Endothelial cell of umbilical vein (primary cell): Measurements from ENCODE around the gene SRRM3. TPM values are rescaled to one million over a fixed set of nuclear protein-coding genes. Genes with fewer than 3 reads are reported as not detected.

Source experiments
- BruUV-seq: library from RNA; stranded (reverse); fragments of 400-500 nt; replicated peaks from 2 replicates; lab custom pipeline; 2021; lab: Mats Ljungman, UMichigan
- CTCF ChIA-PET: fragments of 300-600, 350-600 bp; sonication (Branson Sonifier 250); formaldehyde crosslinking; loops from one replicate; lab custom pipeline; 2021; ENCODE audit warnings: antibody characterized with exemption, inconsistent platforms; lab: Charles Lee
- POLR2A ChIA-PET: fragments of 300-600, 350-600 bp; sonication (Branson Sonifier 250); formaldehyde crosslinking; loops from one replicate; lab custom pipeline; 2021; ENCODE audit warnings: antibody characterized with exemption, inconsistent platforms; lab: Charles Lee
- DNase-seq: peaks from one replicate; pipeline ENCODE4 v3.0.0-alpha.2; 2011; ENCODE audit warnings: low read depth, low spot score
- FAIRE-seq: peaks from 2 replicates; lab custom pipeline; 2011; peaks lifted over from hg19 to GRCh38; lab: Jason Lieb, UNC
- H2AFZ ChIP-seq: 2 replicates; pipeline ENCODE4 v1.6.0; 2012; ENCODE audit warnings: low read depth, low read length, control low read depth, inconsistent platforms
- H3K27ac ChIP-seq: 2 replicates; pipeline ENCODE4 v1.5.1; 2011; ENCODE audit warnings: low read depth, mild to moderate bottlenecking, control low read depth, low read length, moderate library complexity; ENCODE audit not compliant: insufficient read depth
- H3K27me3 ChIP-seq, 2 experiments: 2 replicates each; pipeline versions ENCODE4 v1.6.0 to v1.6.1; 2011; ENCODE audit warnings: low read length in 2 of 2, mixed read lengths in 1 of 2; ENCODE audit not compliant: control insufficient read depth in 2 of 2, insufficient read depth in 2 of 2
- H3K36me3 ChIP-seq, 2 experiments: 2 replicates in 1 of 2; 3 replicates in 1 of 2; pipeline ENCODE4 v1.5.1; 2011; ENCODE audit warnings: low read length in 2 of 2, mild to moderate bottlenecking in 1 of 2, moderate library complexity in 1 of 2; ENCODE audit not compliant: control insufficient read depth in 2 of 2, insufficient read depth in 2 of 2; ENCODE audit errors: extremely low read depth in 1 of 2
- H3K4me1 ChIP-seq: 3 replicates; pipeline ENCODE4 v1.5.1; 2011; ENCODE audit warnings: mild to moderate bottlenecking, low read length; ENCODE audit not compliant: control insufficient read depth, insufficient read depth; ENCODE audit errors: extremely low read depth
- H3K4me2 ChIP-seq: 2 replicates; pipeline ENCODE4 v1.6.1; 2011; ENCODE audit warnings: low read length, control low read depth, mixed read lengths; ENCODE audit not compliant: insufficient read depth
- H3K4me3 ChIP-seq, 3 experiments: fragments of 200-600 bp in 1 of 3; sonication (generic), shearing (Covaris generic) in 1 of 3; replicated peaks in 1 of 3; 2 replicates each; pipeline ENCODE4 v1.5.1; 2011 to 2016; ENCODE audit warnings: control low read depth in 3 of 3, low read length in 3 of 3, mild to moderate bottlenecking in 2 of 3, inconsistent platforms in 1 of 3, low read depth in 1 of 3, moderate library complexity in 1 of 3; ENCODE audit not compliant: insufficient read depth in 1 of 3
- H3K79me2 ChIP-seq: 2 replicates; pipeline ENCODE4 v1.6.0; 2012; ENCODE audit warnings: low read length, inconsistent platforms; ENCODE audit not compliant: control insufficient read depth, insufficient read depth
- H3K9ac ChIP-seq: replicated peaks from 2 replicates; pipeline ENCODE3; 2011; ENCODE audit warnings: low read length, control low read depth; ENCODE audit not compliant: insufficient read depth; ENCODE audit errors: extremely low read depth
- H3K9me1 ChIP-seq: replicated peaks from 3 replicates; pipeline ENCODE4 v1.6.0; 2011; ENCODE audit warnings: mild to moderate bottlenecking, low read length; ENCODE audit not compliant: control insufficient read depth, insufficient read depth; ENCODE audit errors: extremely low read depth
- H3K9me3 ChIP-seq: replicated peaks from 2 replicates; pipeline ENCODE4 v1.5.1; 2012; ENCODE audit warnings: low read length, inconsistent platforms; ENCODE audit not compliant: control insufficient read depth, insufficient read depth
- H4K20me1 ChIP-seq: replicated peaks from 2 replicates; pipeline ENCODE3; 2011; ENCODE audit warnings: mild to moderate bottlenecking, low read length; ENCODE audit not compliant: control insufficient read depth, insufficient read depth; ENCODE audit errors: extremely low read depth
- CTCF ChIP-seq, 2 donors: IDR thresholded peaks; 1 replicate in 1 of 2; 2 replicates in 1 of 2; pipeline ENCODE4 v1.5.1; 2011; ENCODE audit warnings: low read length in 2 of 2, mild to moderate bottlenecking in 2 of 2, moderate library complexity in 2 of 2, control low read depth in 1 of 2, inconsistent platforms in 1 of 2, low read depth in 1 of 2; ENCODE audit not compliant: insufficient read depth in 1 of 2; ENCODE audit errors: extremely low read depth in 1 of 2
- EZH2 ChIP-seq: IDR thresholded peaks from 2 replicates; pipeline ENCODE4 v1.6.1; 2012; ENCODE audit warnings: borderline replicate concordance, low read depth, mild to moderate bottlenecking, moderate library complexity, low read length, inconsistent platforms; ENCODE audit not compliant: severe bottlenecking
- FOS ChIP-seq: IDR thresholded peaks from 2 replicates; pipeline ENCODE4 v1.6.1; 2011; ENCODE audit warnings: mild to moderate bottlenecking, low read length, moderate library complexity, borderline replicate concordance; ENCODE audit not compliant: insufficient read depth
- GATA2 ChIP-seq: IDR thresholded peaks from 2 replicates; pipeline ENCODE4 v1.7.0; 2011; ENCODE audit warnings: low read depth, mild to moderate bottlenecking, moderate library complexity, mixed read lengths, low read length; ENCODE audit not compliant: insufficient read length, insufficient read depth
- JUN ChIP-seq: IDR thresholded peaks from 2 replicates; pipeline ENCODE4 v1.6.1; 2011; ENCODE audit warnings: borderline replicate concordance, low read depth; ENCODE audit not compliant: insufficient read length, insufficient read depth
- MYC ChIP-seq: IDR thresholded peaks from one replicate; pipeline ENCODE4 v1.6.1; 2011; ENCODE audit warnings: mild to moderate bottlenecking, low read depth, low read length
- POLR2A ChIP-seq: IDR thresholded peaks from 2 replicates; pipeline ENCODE4 v1.6.1; 2012; ENCODE audit warnings: low read depth, mild to moderate bottlenecking, control low read depth, low read length
- POLR2AphosphoS5 ChIP-seq: IDR thresholded peaks from 2 replicates; pipeline ENCODE4 v1.6.1; 2012; ENCODE audit warnings: low read depth, mild to moderate bottlenecking, control low read depth, low read length, moderate library complexity; ENCODE audit not compliant: insufficient read depth
- dilution Hi-C: fragments of 300-500 bp; cut with MboI; formaldehyde crosslinking; loops from one replicate; pipeline ENCODE4 v1.15.0; 2019; ENCODE audit warnings: low sequenced_read_pairs; ENCODE audit not compliant: extremely low pct_ligation_motif_present
- intact Hi-C: fragments of 100-400 bp; cut with micrococcal nuclease; formaldehyde crosslinking; loops from one replicate; pipeline ENCODE4 v1.10.0; 2022
- polyA plus RNA-seq, 4 experiments: library from polyadenylated mRNA; depleted of rRNA in 3 of 4; stranded (reverse) in 3 of 4; unstranded in 1 of 4; fragments of >200 nt; gene quantifications; 2 replicates each; pipeline versions ENCODE4 v1.2.1 to v1.2.3, GENCODE V29; 2011 to 2012; ENCODE audit warnings: missing spikeins in 1 of 4
- total RNA-seq: library from RNA; stranded (reverse); gene quantifications from 2 replicates; pipeline ENCODE4 v1.2.3, GENCODE V29; 2021
- TF ChIP-seq, protein P1 (sequence below): IDR thresholded peaks from 2 replicates; pipeline ENCODE4 v1.6.1; 2011; ENCODE audit not compliant: insufficient read depth, insufficient read length

Gene SRRM3
- total and polyA plus RNA-seq, 2 donors (not counting 3 experiments of a cell fraction or from before 2014, with no cell fraction given), result 4.4 to 5.4 TPM

DNA sequence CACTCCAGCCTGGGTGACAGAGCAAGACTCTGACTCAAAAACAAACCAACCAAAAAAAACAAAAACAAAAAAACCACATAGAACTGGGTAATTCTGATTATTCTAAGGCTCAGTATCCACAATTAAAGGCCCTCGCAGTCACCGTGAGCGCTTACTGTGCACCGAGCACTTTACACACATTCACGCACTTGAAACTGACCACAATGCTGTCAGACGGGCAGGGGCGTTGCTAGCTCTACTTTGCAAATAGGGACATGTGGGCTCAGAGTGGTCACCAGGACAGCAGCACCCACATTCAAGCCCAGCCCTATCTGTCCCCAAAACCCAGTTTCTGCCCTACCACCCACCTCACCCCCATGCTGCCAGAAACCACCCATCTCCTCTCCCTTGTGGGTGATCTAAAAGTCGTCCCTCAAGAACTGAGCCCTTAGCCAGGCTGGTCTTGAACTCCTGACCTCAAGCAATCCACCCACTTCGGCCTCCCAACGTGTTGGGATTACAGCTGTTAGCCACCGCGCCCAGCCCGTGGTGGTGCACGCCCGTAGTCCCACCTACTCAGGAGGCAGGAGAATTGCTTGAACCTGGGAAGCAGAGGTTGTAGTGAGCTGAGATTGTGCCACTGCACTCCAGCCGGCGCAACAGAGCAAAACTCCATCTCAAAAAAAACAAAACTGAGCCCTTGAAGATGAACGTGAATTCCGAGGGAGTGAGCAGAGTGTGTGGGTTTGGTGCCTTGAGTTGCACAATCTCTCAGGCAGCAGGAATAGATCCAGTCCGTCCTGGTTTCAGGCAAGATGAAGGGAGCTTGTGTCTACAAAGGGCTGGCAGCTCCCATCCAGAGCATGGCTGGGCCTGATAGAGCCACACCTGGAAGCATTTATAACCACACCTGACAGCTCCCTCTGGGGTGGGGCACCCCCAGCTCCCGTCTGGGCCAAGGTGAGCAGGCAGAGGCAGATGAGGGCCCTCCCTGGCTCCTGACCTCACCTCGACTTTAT is 95.3 kb downstream of the SRRM3 start:
- no peak overlapping the region for H2AFZ ChIP-seq
- no peak overlapping the region for H3K4me3 ChIP-seq
- dilution Hi-C loops, result no loop called here
- CTCF ChIA-PET, result interaction anchor here (1.2 kb wide), 1 partner anchor 17 kb away, joined by 7 read pairs; no protein-coding TSS in a partner anchor
- no peak for TF ChIP-seq FOS
- TF ChIP-seq EZH2, result no peak
- TF ChIP-seq, protein P1, sequence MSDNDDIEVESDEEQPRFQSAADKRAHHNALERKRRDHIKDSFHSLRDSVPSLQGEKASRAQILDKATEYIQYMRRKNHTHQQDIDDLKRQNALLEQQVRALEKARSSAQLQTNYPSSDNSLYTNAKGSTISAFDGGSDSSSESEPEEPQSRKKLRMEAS, result no peak
- TF ChIP-seq CTCF (IDR thresholded peaks at IDR 0.05; ENCODE audit: extremely low read depth in 1 of 2, insufficient read depth in 1 of 2, low read depth in 1 of 2, low read length in 2 of 2), result no peak
- TF ChIP-seq POLR2AphosphoS5, result no peak
- no peak for TF ChIP-seq GATA2
- no peak for TF ChIP-seq JUN
- TF ChIP-seq MYC, result no peak
- no peak for TF ChIP-seq POLR2A
- BruUV-seq, result no TSS peak
- POLR2A ChIA-PET, result no interaction called here
- peaks cover 23% of the 10 kb centered on the region for H3K4me1 ChIP-seq
- H3K9me3 ChIP-seq, result no peaks in the 10 kb centered on the region
- no peak overlapping the region for H3K9ac ChIP-seq
- intact Hi-C loops, result loop anchor here (10.0 kb wide), 1 partner anchor 212 kb away; no protein-coding TSS in a partner anchor
- H4K20me1 ChIP-seq, result no peaks in the 10 kb centered on the region
- no peaks in the 10 kb centered on the region for H3K27me3 ChIP-seq
- no peaks in the 10 kb centered on the region for H3K9me1 ChIP-seq
- no peak overlapping the region for H3K27ac ChIP-seq
- DNase-seq (no peak), FAIRE-seq (no peak)
- no peak overlapping the region for H3K4me2 ChIP-seq
- H3K79me2 ChIP-seq, result no peaks in the 10 kb centered on the region
- H3K36me3 ChIP-seq, result no peaks in the 10 kb centered on the region
